Mammary epithelial cell (primary cell): ENCODE measurements around the gene CDH12.
"Not testable (repeated sequence)": the region's sequence is repeated elsewhere in the genome, so short reads cannot be mapped to it uniquely, and the experiment has no call there.

Source experiments
- CTCF ChIP-seq, 2 donors: IDR thresholded peaks in 1 of 2; conservative IDR thresholded peaks in 1 of 2; 2 replicates each; pipeline ENCODE4 v1.5.1; 2011 to 2012; ENCODE audit warnings: inconsistent platforms in 2 of 2, low read length in 2 of 2, mild to moderate bottlenecking in 2 of 2, control low read depth in 1 of 2, low read depth in 1 of 2; ENCODE audit not compliant: insufficient read depth in 1 of 2; ENCODE audit errors: extremely low read depth in 1 of 2
- EZH2 ChIP-seq: IDR thresholded peaks from 2 replicates; pipeline ENCODE4 v1.6.1; 2012; ENCODE audit warnings: low read length, inconsistent platforms, borderline replicate concordance

GRCh38 chr5:21951571-21951970 lies 901.6 kb downstream of the CDH12 start:
- not testable (repeated sequence) for TF ChIP-seq CTCF (conservative IDR thresholded peaks at IDR 0.05 in 1 of 2, IDR thresholded peaks at IDR 0.05 in 1 of 2; ENCODE audit: extremely low read depth in 1 of 2, insufficient read depth in 1 of 2, low read depth in 1 of 2, low read length in 2 of 2); EZH2
